HepG2 (cell line): Measurements from ENCODE around the gene ZNF84. TPM values are rescaled to one million over a fixed set of nuclear protein-coding genes. Genes with fewer than 3 reads are reported as not detected.

Source experiments
- ATAC-seq: fragments of 200-7000 bp; cut with Tn5 transposase; 3 replicates; pipeline ENCODE4 v1.9.1; 2020; ENCODE audit warnings: mild to moderate bottlenecking, moderate library complexity
- BruUV-seq: library from RNA; stranded (reverse); fragments of 400-500 nt; replicated peaks from 2 replicates; lab custom pipeline; 2021; lab: Mats Ljungman, UMichigan
- CTCF ChIA-PET: fragments of 300-600 bp; formaldehyde crosslinking; extraction: SDS; loops from one replicate; lab custom pipeline; 2021; ENCODE audit warnings: low total read pairs, inconsistent platforms, low intra/inter-chr PET ratio; lab: Yijun Ruan, JAX
- POLR2A ChIA-PET: fragments of 350-600 bp; sonication (Branson Sonifier 250); formaldehyde crosslinking; loops from one replicate; lab custom pipeline; 2020; ENCODE audit warnings: antibody characterized with exemption, inconsistent platforms; lab: Yijun Ruan, JAX
- DNase-seq: peaks from one replicate; pipeline ENCODE4 v3.0.0-alpha.2; 2015; ENCODE audit warnings: low spot score
- FAIRE-seq: peaks from 3 replicates; lab custom pipeline; 2011; peaks lifted over from hg19 to GRCh38; lab: Jason Lieb, UNC
- H2AFZ ChIP-seq: one replicate; pipeline ENCODE4 v1.6.1; 2011; ENCODE audit warnings: low read length, inconsistent platforms
- H3K27ac ChIP-seq: fragments of 300-600 bp; 3 replicates; pipeline ENCODE4 v1.8.0; 2011; ENCODE audit warnings: mixed run types, mild to moderate bottlenecking, mixed read lengths, low read length, inconsistent platforms; ENCODE audit not compliant: insufficient read depth; ENCODE audit errors: extremely low read length
- H3K27me3 ChIP-seq, 2 experiments: fragments of 200-600 bp in 1 of 2; 2 replicates in 1 of 2; 3 replicates in 1 of 2; pipeline versions ENCODE4 v1.6.0 to v1.8.0; 2011; ENCODE audit warnings: low read length in 2 of 2, mild to moderate bottlenecking in 2 of 2, moderate library complexity in 2 of 2, inconsistent platforms in 1 of 2; ENCODE audit not compliant: insufficient read depth in 2 of 2, control insufficient read depth in 1 of 2
- H3K36me3 ChIP-seq, 2 experiments: fragments of 200-600 bp in 1 of 2; replicated peaks in 1 of 2; 2 replicates in 1 of 2; 3 replicates in 1 of 2; pipeline versions ENCODE4 v1.5.1 to v1.8.0; 2011; ENCODE audit warnings: low read length in 2 of 2, inconsistent platforms in 1 of 2; ENCODE audit not compliant: insufficient read depth in 2 of 2, control insufficient read depth in 1 of 2
- H3K4me1 ChIP-seq: 2 replicates; pipeline ENCODE4 v1.5.1; 2012; ENCODE audit warnings: low read length, inconsistent platforms; ENCODE audit not compliant: insufficient read depth
- H3K4me2 ChIP-seq: 2 replicates; pipeline ENCODE4 v1.6.0; 2011; ENCODE audit warnings: low read depth, low read length, inconsistent platforms
- H3K4me3 ChIP-seq, 3 experiments: fragments of 200-600 bp in 1 of 3; sonication (generic), shearing (Covaris generic) in 1 of 3; replicated peaks in 1 of 3; 2 replicates each; pipeline ENCODE4 v1.5.1; 2011 to 2016; ENCODE audit warnings: low read length in 3 of 3, inconsistent platforms in 2 of 3, low read depth in 2 of 3, mild to moderate bottlenecking in 2 of 3, control low read depth in 1 of 3, mixed read lengths in 1 of 3; ENCODE audit not compliant: insufficient read depth in 1 of 3
- H3K79me2 ChIP-seq: one replicate; pipeline ENCODE4 v1.6.1; 2011; ENCODE audit warnings: low read length, inconsistent platforms; ENCODE audit not compliant: insufficient read depth
- H3K9ac ChIP-seq: 2 replicates; pipeline ENCODE4 v1.6.0; 2011; ENCODE audit warnings: mild to moderate bottlenecking, low read depth, low read length, inconsistent platforms; ENCODE audit not compliant: insufficient read depth
- H3K9me3 ChIP-seq: 2 replicates; pipeline ENCODE4 v1.5.1; 2012; ENCODE audit warnings: mild to moderate bottlenecking, low read length
- H4K20me1 ChIP-seq: 2 replicates; pipeline ENCODE4 v1.6.0; 2011; ENCODE audit warnings: inconsistent platforms, mild to moderate bottlenecking, low read length, moderate library complexity; ENCODE audit not compliant: insufficient read depth
- ARNT2 ChIP-seq: sonication (generic); formaldehyde crosslinking; IDR thresholded peaks from 2 replicates; pipeline ENCODE4 v1.8.0; 2022; ENCODE audit warnings: mild to moderate bottlenecking, low read depth, missing genetic modification reagents, moderate library complexity
- CCDC6 ChIP-seq: sonication (generic); formaldehyde crosslinking; IDR thresholded peaks from 2 replicates; pipeline ENCODE4 v1.8.1; 2022; ENCODE audit warnings: mild to moderate bottlenecking, missing genetic modification reagents, moderate library complexity
- HNF1A ChIP-seq, 2 experiments: sonication (generic) in 1 of 2; formaldehyde crosslinking in 1 of 2; IDR thresholded peaks; 2 replicates each; pipeline versions ENCODE4 v1.4.0 to v1.6.1; 2016 to 2020; ENCODE audit warnings: borderline replicate concordance in 1 of 2, low read depth in 1 of 2, mild to moderate bottlenecking in 1 of 2, missing genetic modification reagents in 1 of 2
- MAFK ChIP-seq, 2 experiments: IDR thresholded peaks in 1 of 2; conservative IDR thresholded peaks in 1 of 2; 2 replicates each; pipeline ENCODE4 v1.6.1; 2011; ENCODE audit warnings: improper control_type of control experiment in 2 of 2, low read length in 2 of 2
- NFE2L1 ChIP-seq: sonication (generic); formaldehyde crosslinking; IDR thresholded peaks from 2 replicates; pipeline ENCODE4 v1.4.0; 2020; ENCODE audit warnings: missing genetic modification reagents, mild to moderate bottlenecking, borderline replicate concordance
- RAD21 ChIP-seq: fragments of 450-650 bp; formaldehyde crosslinking; IDR thresholded peaks from 2 replicates; pipeline ENCODE4 v1.5.0; 2020; ENCODE audit warnings: mild to moderate bottlenecking
- REXO4 ChIP-seq: sonication (generic); formaldehyde crosslinking; IDR thresholded peaks from 2 replicates; pipeline ENCODE4 v1.8.0; 2022; ENCODE audit warnings: missing genetic modification reagents, mild to moderate bottlenecking, borderline replicate concordance
- RFXANK ChIP-seq: IDR thresholded peaks from 2 replicates; pipeline ENCODE4 v1.6.1; 2016
- SNAPC2 ChIP-seq: sonication (generic); formaldehyde crosslinking; IDR thresholded peaks from 2 replicates; pipeline ENCODE4 v1.8.1; 2022; ENCODE audit warnings: mild to moderate bottlenecking, missing genetic modification reagents
- SOX5 ChIP-seq: IDR thresholded peaks from 2 replicates; pipeline ENCODE4 v1.6.1; 2016; ENCODE audit warnings: borderline replicate concordance
- SOX6 ChIP-seq, 2 experiments: fragments of 450-650 bp in 1 of 2; sonication (generic) in 1 of 2; formaldehyde crosslinking in 1 of 2; IDR thresholded peaks; 2 replicates each; pipeline versions ENCODE4 v1.4.0 to v1.6.1; 2017 to 2020; ENCODE audit warnings: antibody characterized with exemption in 1 of 2, mild to moderate bottlenecking in 1 of 2, missing genetic modification reagents in 1 of 2
- SP5 ChIP-seq: IDR thresholded peaks from 2 replicates; pipeline ENCODE4 v1.6.1; 2016; ENCODE audit warnings: low read depth, borderline replicate concordance
- ZMAT3 ChIP-seq: sonication (generic); formaldehyde crosslinking; conservative IDR thresholded peaks from 2 replicates; pipeline ENCODE4 v1.7.0; 2021; ENCODE audit warnings: missing genetic modification reagents
- ZNF367 ChIP-seq: sonication (generic); formaldehyde crosslinking; IDR thresholded peaks from 2 replicates; pipeline ENCODE4 v1.4.0; 2020; ENCODE audit warnings: missing genetic modification reagents, borderline replicate concordance
- ZNF501 ChIP-seq: sonication (generic); formaldehyde crosslinking; IDR thresholded peaks from 2 replicates; pipeline ENCODE4 v1.5.1; 2020; ENCODE audit warnings: mild to moderate bottlenecking, moderate library complexity, missing genetic modification reagents
- ZNF644 ChIP-seq: IDR thresholded peaks from 2 replicates; pipeline ENCODE4 v1.6.1; 2016; ENCODE audit warnings: low read depth
- ZNF704 ChIP-seq: sonication (generic); formaldehyde crosslinking; IDR thresholded peaks from 2 replicates; pipeline ENCODE4 v1.8.1; 2023; ENCODE audit warnings: mild to moderate bottlenecking, inconsistent platforms, moderate library complexity, missing genetic modification reagents, borderline replicate concordance
- ZNF83 ChIP-seq: sonication (generic); formaldehyde crosslinking; IDR thresholded peaks from 2 replicates; pipeline ENCODE4 v1.4.0; 2020; ENCODE audit warnings: missing genetic modification reagents, mild to moderate bottlenecking, borderline replicate concordance
- ZNF841 ChIP-seq: sonication (generic); formaldehyde crosslinking; IDR thresholded peaks from 2 replicates; pipeline ENCODE4 v1.8.1; 2023; ENCODE audit warnings: missing genetic modification reagents, borderline replicate concordance
- WGBS: methylation state at CpG from one replicate; pipeline ENCODE4 v1.1.6; 2017; ENCODE audit warnings: low lambda C conversion rate; 5-methylcytosine and 5-hydroxymethylcytosine counted together
- in situ Hi-C: cut with HindIII; loops from 2 replicates; pipeline ENCODE4 v1.10.0; 2017; ENCODE audit warnings: low pct_unique_long_range_greater_than_20kb; ENCODE audit not compliant: extremely low pct_ligation_motif_present
- intact Hi-C: fragments of 100-400 bp; cut with micrococcal nuclease; formaldehyde crosslinking; loops from one replicate; pipeline ENCODE4 v1.10.0; 2022; ENCODE audit not compliant: unreplicated experiment
- polyA plus RNA-seq, 8 experiments: library from polyadenylated mRNA; depleted of rRNA in 3 of 8; stranded (reverse) in 7 of 8; unstranded in 1 of 8; fragments of >200 nt; fragmentation: Illumina TruSeq in 4 of 8; extraction: Trizol in 4 of 8; gene quantifications; 2 replicates each; pipeline versions ENCODE4 v1.2.1 to v1.2.3, GENCODE V29; 2011 to 2016; ENCODE audit warnings: low read depth in 4 of 8, missing spikeins in 1 of 8, mixed read lengths in 1 of 8; ENCODE audit not compliant: insufficient read depth in 1 of 8
- total RNA-seq, 5 experiments: library from RNA; depleted of rRNA; stranded (reverse); fragments of >200 nt; fragmentation: Illumina TruSeq; extraction: Trizol; gene quantifications; 2 replicates each; pipeline ENCODE4 v1.2.3, GENCODE V29; 2016; ENCODE audit warnings: low read depth in 1 of 5

The ZNF84 gene
- total and polyA plus RNA-seq, 2 of the 13 experiments (the other 11 are each of a cell fraction or from before 2014, with no cell fraction given), result 15.5 to 21.8 TPM

GRCh38 chr12:133081159-133081780 is 44.0 kb downstream of the ZNF84 start:
- 58% methylated on average over 10 of the region's 17 CpGs for WGBS
- Histone ChIP-seq H3K4me3 (peak overlapping the region; percentile 93 to 96 (median 95)), H3K4me1 (peaks cover 14% of the 10 kb centered on the region), H3K9me3 (peaks cover 76% of the 10 kb centered on the region), H4K20me1 (no peaks in the 10 kb centered on the region), H3K9ac (peak overlapping the region; percentile 87), H2AFZ (no peak overlapping the region), H3K36me3 (peaks cover 6 to 32% of the 10 kb centered on the region in 2 experiments), H3K79me2 (peaks cover 12% of the 10 kb centered on the region), H3K27ac (peak overlapping the region; percentile 98), H3K4me2 (peak overlapping the region; percentile 97), H3K27me3 (no peaks in the 10 kb centered on the region)
- DNase-seq (no peak), ATAC-seq (no peak), FAIRE-seq (no peak)
- intact Hi-C loops (loop anchor here (2.0 kb wide), 1 partner anchor 94 kb away; the partner anchor contains the start of gene ZNF26), in situ Hi-C loops (no loop called here)
- ChIA-PET CTCF (interaction anchor here (1.9 kb wide), 1 partner anchor 100 kb away, joined by 10 read pairs; the partner anchor contains the start of gene ZNF268), POLR2A (interaction anchor here (1.0 to 1.6 kb wide), 4 partner anchors 43 to 100 kb away, joined by 3 to 25 read pairs (median 4); partner anchors contain the start of genes ZNF10, ZNF26, ZNF268 and ZNF891)
- no TSS peak for BruUV-seq
- 0 out of 2 replicates have a peak, but pooled peaks have one; percentile 2 for TF ChIP-seq ARNT2 (CRISPR knock-in tag)
- TF ChIP-seq REXO4 (CRISPR knock-in tag), result no peak
- no peak for TF ChIP-seq ZNF644
- no peak for TF ChIP-seq SP5
- no peak for TF ChIP-seq ZNF83
- TF ChIP-seq SNAPC2 (CRISPR knock-in tag), result no peak
- no peak for TF ChIP-seq ZNF367 (CRISPR knock-in tag)
- TF ChIP-seq ZNF841 (CRISPR knock-in tag), result 0 out of 2 replicates have a peak, but pooled peaks have one; percentile 13
- TF ChIP-seq MAFK (conservative IDR thresholded peaks at IDR 0.05 in 1 of 2, IDR thresholded peaks at IDR 0.05 in 1 of 2; ENCODE audit: low read length in 2 of 2), result no peak
- no peak for TF ChIP-seq NFE2L1 (CRISPR knock-in tag)
- no peak for TF ChIP-seq RAD21
- TF ChIP-seq ZMAT3 (CRISPR knock-in tag), result no peak
- no peak for TF ChIP-seq HNF1A (IDR thresholded peaks at IDR 0.05; ENCODE audit: low read depth)
- no peak for TF ChIP-seq HNF1A (CRISPR knock-in tag; IDR thresholded peaks at IDR 0.05; ENCODE audit: borderline replicate concordance)
- no peak; the same call in 1 of the 2 replicates for TF ChIP-seq CCDC6 (CRISPR knock-in tag)
- no peak for TF ChIP-seq ZNF501 (CRISPR knock-in tag)
- TF ChIP-seq SOX6 (IDR thresholded peaks at IDR 0.05), result no peak
- no peak for TF ChIP-seq SOX6 (CRISPR knock-in tag; IDR thresholded peaks at IDR 0.05)
- no peak for TF ChIP-seq ZNF704 (CRISPR knock-in tag)
- TF ChIP-seq RFXANK (CRISPR knock-in tag), result no peak
- TF ChIP-seq SOX5 (CRISPR knock-in tag), result no peak
